Measurements from ENCODE around the gene GPR150.
"Not testable (repeated sequence)": the region's sequence is repeated elsewhere in the genome, so short reads cannot be mapped to it uniquely, and the experiment has no call there.

GPR150 gene

DNA sequence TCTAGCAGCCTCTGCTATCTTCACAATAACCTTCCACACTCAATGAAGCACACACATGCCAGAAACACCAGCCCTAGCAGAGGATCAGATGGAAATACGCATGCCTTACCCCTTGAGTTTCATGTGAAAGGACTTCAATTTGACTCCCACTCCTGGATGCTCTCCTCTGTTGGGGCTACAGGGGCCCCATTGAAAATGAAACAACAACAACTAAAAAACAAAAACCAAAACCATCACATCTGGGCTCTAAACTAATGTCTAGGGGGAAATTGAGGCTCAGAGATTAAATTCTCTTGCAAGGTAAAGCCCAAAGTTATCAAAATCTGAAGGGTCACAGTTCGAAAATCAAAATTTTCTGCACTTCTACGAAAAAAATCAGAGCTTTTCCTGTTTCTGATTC lies 18.7 kb downstream of the GPR150 start:
- TF ChIP-seq, protein P1, sequence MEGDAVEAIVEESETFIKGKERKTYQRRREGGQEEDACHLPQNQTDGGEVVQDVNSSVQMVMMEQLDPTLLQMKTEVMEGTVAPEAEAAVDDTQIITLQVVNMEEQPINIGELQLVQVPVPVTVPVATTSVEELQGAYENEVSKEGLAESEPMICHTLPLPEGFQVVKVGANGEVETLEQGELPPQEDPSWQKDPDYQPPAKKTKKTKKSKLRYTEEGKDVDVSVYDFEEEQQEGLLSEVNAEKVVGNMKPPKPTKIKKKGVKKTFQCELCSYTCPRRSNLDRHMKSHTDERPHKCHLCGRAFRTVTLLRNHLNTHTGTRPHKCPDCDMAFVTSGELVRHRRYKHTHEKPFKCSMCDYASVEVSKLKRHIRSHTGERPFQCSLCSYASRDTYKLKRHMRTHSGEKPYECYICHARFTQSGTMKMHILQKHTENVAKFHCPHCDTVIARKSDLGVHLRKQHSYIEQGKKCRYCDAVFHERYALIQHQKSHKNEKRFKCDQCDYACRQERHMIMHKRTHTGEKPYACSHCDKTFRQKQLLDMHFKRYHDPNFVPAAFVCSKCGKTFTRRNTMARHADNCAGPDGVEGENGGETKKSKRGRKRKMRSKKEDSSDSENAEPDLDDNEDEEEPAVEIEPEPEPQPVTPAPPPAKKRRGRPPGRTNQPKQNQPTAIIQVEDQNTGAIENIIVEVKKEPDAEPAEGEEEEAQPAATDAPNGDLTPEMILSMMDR (IDR thresholded peaks at IDR 0.05; ENCODE audit: low read depth, low read length, missing control alignments): no peak
- H3K4me3 ChIP-seq (replicated peaks; ENCODE audit: low read depth, low read length): no peak overlapping the region
- no peak for DNase-seq (ENCODE audit: extremely low read depth, low read depth)

DNA sequence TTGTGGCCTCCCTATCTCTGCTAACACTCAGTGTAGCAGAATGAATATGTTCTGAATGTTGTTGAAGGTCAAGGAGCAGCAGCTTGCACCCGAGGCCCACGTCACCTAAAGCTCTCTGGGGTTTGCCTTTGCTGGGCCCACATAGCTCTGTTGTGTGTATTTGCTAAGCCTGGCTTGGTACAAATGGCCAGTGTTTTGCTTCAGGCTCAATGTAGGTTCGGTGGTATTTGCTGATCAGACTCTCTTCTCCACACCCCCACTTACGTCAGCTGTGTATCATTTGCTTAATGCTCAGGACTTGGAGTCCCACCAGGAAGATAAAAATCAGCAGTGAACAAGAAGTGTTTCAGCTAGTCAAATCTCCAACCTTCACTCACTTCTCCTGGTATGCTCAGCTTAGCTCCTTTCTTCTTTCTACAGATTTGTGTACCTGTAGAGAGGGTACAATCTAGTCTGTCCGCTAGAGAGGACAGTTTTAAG lies 21.9 kb downstream of the GPR150 start:
- DNase-seq (ENCODE audit: extremely low read depth, low read depth): no peak
- TF ChIP-seq, protein P1 (IDR thresholded peaks at IDR 0.05; ENCODE audit: low read depth, low read length, missing control alignments): no peak

DNA sequence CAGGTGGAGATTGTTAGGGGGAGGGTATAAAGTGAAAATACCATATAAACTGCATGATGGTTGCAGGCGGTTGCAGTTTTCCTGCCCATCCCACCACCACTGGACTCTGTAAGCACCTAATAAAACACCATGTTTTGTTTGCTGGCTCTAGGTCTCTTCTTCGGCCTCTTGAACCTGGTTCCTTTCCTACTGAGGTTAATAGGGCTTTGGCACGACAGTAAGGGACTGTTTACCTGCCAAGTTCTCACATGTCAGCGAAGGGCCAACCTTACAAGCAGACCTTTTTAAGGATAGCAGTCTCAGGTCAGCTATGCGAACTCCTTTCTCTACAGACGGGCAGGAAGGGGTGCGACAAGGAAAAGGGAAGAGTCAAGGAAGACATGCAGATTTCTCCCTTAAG lies 23.3 kb downstream of the GPR150 start:
- DNase-seq (ENCODE audit: extremely low read depth, low read depth): no peak
- TF ChIP-seq, protein P1 (IDR thresholded peaks at IDR 0.05; ENCODE audit: low read depth, low read length, missing control alignments): no peak
- H3K4me3 ChIP-seq (replicated peaks; ENCODE audit: low read depth, low read length): no peak overlapping the region

More for the DNA sequence above, 21.9 kb downstream of the GPR150 start:
- H3K4me3 ChIP-seq (replicated peaks; ENCODE audit: low read depth, low read length): no peak overlapping the region

DNA sequence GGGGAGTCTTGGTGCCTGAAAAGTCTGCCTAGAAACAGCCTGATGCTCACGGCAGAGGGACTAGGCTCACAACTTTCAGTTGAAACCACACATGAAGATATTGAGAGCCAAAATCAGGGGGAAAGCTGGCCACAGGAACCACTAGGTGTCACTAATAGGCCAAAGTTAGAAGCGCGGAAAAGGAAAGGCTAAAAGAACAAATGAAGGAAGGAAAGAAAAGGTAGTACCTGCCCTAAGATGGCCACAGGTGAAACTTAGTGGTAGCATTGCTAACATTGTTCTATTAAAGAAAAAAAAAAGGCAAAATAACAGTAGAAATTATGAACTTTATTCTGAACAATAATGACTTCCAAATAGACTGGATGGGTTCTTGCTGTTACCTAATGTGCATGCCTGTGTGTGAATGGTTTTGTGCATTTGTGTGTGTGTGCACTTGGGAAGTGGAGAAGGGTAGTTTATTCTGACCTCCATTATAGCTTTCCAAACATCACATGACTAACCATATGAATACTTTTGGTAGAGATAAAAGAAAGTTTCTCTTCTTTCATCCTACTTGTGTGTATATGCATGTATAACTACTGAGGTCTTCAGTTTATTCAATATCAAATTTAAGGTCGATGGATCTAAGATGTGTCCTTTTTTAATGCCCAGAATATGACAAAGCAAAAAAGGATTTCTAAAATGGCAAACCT lies 24.6 kb downstream of the GPR150 start:
- no peak for DNase-seq (ENCODE audit: extremely low read depth, low read depth)
- H3K4me3 ChIP-seq (replicated peaks; ENCODE audit: low read depth, low read length): no peak overlapping the region
- TF ChIP-seq, protein P1 (IDR thresholded peaks at IDR 0.05; ENCODE audit: low read depth, low read length, missing control alignments): peak; percentile 81

DNA sequence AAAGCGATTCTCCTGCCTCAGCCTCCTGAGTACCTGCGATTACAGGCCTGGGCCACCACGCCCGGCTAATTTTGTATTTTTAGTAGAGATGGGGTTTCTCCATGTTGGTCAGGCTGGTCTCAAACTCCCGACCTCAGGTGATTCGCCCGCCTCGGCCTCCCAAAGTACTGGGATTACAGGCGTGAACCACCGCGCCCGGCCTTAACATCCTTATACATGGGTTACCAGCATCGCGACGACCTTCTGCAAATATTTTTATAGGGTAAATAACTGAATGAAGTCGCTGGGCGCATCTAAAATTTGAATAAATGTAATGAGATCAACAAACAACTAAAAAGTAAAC lies 26.3 kb downstream of the GPR150 start:
- peak overlapping the region; percentile 57 for H3K4me3 ChIP-seq (replicated peaks; ENCODE audit: low read depth, low read length)
- not testable (repeated sequence) for DNase-seq (ENCODE audit: extremely low read depth, low read depth)

DNA sequence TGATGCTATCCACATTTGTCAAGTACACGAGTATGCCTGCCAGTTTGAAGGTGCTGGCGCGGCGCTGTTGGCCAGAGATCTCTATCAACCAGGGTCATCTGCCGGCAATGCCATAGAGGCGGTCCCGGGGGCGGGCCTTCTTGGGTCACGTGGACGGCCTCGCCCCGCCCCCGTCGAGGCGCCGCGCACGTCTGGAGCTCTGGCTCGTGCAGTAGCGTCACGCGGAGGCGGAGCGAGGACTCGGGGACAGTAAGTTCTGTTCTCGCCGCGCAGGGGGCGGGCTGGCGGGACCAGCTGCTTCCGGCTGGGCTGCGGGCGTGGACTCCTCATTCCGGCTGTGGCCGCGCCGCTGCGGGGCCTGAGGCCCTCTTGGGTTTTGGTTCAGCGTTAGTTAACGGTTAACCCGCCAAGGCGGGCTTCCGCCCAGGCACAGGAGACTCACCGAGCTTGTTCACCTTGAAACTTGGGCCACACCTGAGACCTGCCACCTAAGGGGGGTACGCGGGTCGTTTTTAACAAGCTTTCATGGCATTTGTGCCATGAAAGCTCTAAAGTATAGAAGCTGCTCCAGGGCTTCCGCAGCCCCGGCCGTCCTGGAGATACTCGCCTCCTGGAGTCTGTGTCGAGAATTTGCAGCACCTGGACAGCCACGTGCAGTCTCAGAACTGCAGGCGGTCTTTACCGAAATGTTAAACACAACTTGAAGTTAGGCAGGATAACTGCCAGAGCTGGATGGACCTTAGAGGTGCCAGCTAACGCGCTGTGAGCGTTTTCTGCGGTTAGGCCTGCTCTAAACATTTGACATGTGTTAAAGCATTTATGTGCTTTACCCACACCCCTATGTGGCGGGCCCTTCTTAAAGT lies 26.9 kb downstream of the GPR150 start, which contains the start of gene RFESD:
TSS of gene RFESD (plus strand) at position 209 of the 863 bp plus-strand sequence. CDS start 5,495 bp downstream, outside the sequence.
- peak; percentile 76 for DNase-seq (ENCODE audit: extremely low read depth, low read depth)
- TF ChIP-seq, protein P1 (IDR thresholded peaks at IDR 0.05; ENCODE audit: low read depth, low read length, missing control alignments): no peak
- H3K4me3 ChIP-seq (replicated peaks; ENCODE audit: low read depth, low read length): peak within 1 kb of the TSS; percentile 57
